HPDE6-E6E7 (cell line): Measurements from ENCODE around the gene NEDD4L.
"Not testable (repeated sequence)": the region's sequence is repeated elsewhere in the genome, so short reads cannot be mapped to it uniquely, and the experiment has no call there.

Experiments used
- DNase-seq: peaks from one replicate; pipeline ENCODE4 v3.0.0; 2011; ENCODE audit warnings: missing footprints; ENCODE audit errors: extremely low spot score

NEDD4L gene

DNA sequence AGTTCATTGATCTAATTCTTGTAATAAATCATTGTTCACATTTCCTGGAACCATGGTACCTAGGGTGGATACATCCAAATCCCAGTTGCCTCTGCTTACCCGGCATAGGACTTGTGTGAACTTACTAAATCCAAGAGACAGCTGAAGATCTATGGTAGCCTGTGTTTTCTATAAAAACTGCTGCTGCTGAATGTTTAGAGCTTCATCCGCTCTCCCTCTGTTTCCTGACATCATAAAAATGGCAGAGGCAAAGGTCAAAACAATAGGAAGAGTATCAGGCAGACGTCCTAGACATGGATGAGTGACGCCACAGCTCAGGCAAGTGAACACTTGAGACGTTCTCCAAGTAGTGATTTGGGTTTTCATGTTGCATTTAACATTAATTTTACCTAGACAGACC is 326.6 kb downstream of the NEDD4L start:
- no peak for DNase-seq

DNA sequence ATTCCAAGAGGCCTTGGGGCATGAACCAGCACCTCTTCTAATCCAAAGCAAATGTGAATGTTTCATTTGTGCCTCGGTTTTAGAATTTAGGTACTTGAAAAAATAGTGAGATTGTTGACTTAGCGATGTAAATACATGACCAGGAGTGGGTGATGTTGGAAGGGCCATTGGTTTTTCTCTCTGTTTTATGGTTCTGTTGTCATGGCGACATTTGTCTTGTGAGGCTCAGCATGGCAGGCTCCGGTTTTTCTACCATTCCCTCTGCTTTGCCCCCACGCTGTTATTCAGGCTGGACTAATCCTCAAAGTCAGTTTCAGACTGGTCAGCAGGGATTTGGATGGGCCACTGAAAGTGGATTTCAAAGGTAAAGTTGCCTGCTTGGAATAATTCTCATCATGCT is 329.5 kb downstream of the NEDD4L start:
- DNase-seq = no peak

DNA sequence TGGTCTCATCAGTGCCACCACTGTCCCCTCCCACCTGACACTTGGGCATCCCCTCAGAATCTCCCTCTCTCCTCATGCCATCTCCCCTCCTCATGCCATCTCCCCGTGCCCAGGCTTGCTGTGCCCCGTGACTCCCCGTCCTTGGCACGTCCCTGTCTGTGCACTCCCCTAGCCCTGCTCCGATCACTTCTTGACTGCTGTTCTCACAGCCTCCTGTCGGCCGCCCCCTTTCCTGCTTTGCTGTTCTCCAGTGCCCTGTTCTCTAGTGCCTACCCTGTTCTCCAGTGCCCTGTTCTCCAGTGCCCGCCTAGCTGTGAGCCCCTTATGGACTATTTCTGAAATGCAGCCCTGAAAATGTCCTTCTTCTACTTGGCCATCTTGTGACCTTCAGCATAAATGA is 331.0 kb downstream of the NEDD4L start:
- no peak for DNase-seq

DNA sequence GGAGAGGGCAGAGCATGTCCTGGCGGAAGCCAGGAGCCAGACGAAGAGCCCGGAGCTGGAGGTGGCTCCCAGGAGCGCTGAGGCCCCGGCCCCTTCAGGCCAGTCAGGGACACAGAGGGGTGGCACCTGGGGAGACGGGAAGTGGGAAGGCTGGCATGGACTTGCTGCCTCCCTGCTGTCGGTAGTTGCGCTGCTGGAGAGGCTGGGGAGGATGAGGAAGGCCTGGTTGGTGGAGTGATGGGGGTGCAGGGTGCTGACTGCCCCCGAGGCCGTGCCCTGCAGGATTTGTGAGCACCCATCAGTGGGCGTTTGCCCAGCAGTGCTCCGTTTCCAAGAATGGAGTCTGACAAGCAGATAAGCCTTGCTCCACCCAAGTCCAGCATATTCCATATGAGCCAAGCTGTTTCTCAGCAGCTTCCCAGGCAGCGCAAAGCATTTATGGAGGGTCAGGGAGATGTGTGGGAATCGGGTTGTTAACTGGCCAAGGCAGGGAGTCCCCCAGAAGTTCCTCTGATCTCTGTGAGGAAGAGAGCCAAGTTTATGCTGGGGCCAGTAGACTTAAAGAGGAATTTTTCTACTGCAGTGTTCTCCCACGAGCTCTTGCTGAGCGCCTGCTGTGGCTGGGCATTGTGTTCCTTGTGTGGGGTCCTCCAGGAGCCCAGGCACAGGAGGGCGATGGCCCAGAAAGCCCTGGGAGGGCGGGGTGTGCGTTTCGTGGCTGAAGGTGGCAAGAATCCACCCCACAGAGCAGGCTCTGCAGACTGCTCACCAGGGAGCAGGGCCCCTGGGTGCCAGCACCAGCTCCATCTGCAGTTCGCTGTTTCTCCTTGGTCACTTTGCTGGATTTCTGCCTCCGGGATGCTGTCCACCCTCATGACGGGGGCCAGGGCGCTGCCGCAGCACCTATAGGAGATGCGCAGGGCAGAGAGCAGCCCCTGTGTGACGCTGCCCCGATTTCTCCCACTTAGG is 334.7 kb downstream of the NEDD4L start:
- no peak for DNase-seq

DNA sequence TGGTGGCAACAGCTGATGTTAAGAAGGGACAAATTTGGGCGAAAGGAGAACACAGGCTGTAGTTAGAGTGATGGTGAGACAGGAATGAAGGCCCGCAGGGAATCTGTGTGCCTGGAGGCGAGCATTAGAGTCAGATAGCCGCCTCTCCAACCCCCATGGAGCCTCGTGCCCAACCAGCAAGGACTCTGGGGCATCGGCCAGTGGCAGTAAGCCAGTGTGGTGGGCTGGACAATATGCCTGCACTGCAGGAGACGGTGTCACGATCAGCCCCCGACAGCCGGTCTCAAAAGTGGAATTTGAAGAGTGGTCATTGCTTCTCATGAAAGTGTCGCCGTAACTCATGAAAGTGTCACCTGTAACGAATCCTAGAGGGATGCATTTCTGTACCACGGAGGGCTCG is 335.4 kb downstream of the NEDD4L start:
- DNase-seq = no peak

DNA sequence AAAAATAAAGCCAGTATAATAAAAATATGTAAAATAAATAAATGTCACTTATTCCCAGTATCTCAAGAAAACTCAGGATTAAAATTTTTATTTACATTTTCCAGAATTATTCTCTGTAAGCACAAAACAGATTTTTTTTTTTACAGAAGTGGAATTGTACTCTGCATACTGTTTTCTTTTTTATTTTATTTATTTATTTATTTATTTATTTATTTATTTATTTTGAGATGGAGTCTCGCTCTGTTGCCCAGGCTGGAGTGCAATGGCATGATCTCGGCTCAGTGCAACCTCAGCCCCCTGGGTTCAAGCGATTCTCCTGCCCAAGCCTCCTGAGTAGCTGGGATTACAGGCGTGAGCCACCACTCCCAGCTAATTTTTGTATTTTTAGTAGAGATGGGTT is 336.1 kb downstream of the NEDD4L start:
- DNase-seq = not testable (repeated sequence)

DNA sequence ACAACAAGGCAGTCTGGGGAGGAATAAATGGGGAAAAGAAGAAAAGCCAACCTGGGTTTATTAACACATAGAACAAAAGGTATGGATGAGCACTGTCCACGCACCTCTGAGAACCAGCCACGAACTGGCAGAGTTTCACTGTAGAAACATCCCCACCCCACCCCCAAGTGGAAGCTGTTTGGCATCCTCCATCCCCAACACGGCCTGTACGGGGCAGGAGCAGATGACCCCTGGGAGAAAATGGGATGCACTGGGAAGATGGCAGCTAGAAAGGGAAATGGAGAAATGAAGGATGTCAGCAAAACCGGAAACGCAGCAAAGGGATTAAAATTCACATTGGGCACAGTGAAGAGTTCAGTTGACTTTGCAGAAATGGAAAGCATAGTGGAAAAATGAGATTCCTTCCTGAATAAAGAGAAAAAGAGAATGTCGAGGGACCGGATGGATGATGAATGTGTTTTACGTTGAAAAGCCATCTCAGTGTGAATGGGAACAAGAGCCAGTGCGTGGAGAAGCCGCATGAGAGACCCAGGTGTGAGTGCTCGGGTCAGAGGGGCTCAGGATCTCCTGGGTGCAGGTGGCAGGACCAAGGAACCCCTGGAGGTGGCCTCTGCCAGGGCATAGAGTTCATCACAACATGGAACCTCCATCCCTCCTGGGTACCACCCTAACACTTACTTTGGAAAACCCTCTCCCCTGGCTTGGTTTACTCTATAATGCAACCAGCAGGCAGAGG is 337.8 kb downstream of the NEDD4L start:
- no peak for DNase-seq

DNA sequence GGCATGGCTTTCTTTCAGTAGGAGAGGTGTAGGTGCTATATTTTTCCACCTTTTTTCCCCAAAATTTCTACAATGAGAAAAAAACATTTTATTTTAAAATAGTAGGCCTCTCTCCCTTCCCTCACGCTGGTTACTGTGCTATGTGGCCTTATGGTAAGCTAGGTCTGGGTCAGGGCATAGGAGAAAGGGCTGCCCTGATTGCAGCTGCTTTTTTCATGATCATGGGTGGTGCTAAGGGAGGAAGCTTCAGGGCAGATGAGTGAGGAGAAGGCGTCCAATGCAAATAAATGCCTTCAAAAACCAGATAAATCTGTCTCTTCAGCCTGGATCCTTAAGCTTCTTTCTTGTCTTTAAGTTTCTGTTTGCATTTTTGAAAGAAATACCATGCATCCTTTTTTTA is 338.4 kb downstream of the NEDD4L start:
- no peak for DNase-seq

DNA sequence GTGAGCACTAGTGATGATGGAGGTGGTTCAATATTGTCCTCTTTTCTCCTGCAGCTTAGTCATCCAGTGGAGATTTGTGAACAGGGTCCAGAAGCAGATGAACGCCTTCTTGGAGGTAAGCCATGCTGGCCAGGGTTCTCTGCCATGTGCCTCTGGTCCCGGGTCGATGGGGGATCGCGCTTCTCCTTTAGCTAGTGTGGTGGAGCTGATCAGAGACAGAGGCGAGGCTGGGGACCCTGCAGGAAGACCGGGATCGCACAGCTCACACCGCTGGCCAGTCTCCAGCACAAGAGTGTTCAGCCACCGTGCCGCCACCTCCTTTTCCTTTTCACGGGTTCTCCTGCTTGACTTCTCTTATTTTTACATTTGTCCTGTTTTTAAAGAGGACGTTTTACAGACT is 341.4 kb downstream of the NEDD4L start:
- DNase-seq = no peak

DNA sequence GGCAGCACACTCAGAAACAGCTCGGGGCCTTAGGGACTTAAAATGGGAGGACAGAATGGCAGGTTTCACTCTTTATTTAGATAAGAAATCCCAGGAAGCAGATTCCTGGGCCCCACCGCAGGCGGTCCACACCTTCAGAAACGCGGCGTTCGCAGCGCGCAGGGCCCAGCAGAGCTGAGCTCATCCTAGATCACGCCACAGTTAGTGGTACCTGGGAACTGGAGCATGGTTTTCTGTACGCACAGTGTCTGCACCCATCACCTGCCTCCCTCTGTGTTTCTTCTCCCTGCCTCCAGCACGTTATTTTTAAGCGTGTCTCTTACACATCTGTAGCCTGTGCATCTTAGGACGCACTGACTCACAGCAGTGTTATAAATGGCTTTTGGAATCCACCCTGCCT is 342.8 kb downstream of the NEDD4L start:
- DNase-seq = no peak

DNA sequence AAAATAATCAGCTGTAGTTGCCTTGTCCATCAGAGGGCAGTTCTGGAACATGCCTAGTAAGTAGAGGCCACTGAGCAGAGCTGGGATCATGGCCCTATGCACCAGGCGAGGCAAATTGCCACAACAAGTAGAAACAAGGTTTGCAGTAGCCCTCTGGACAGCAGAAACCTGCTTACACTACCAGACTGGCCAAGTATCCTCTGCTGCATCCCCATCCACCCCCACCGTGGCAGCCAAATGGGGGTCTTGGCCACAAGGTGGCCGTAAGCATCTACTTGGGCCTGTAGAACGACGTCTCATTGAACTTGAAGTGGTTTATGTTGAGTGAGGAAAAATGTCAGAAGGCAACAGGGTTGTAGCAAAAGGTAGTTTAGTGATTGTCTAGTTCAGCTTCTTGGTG is 343.7 kb downstream of the NEDD4L start:
- DNase-seq = no peak

DNA sequence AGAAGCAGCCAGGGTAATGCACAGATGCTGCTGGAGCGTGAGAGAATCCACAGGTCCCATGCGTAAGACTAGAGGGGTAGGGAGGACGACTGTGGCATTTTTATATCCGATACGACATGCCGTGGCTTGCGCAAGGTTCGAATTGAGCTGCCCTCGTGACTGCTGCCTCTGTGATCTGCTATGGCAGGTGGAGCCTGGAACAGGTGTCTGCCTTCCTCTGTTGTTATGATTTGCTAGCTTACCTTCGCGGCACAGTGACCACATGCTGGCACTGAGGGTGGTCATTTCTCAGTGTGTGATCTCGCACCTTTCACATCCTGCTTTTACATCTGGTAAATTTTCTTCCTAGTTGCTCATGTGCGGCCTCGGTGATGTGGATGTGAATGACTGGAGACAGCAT is 344.7 kb downstream of the NEDD4L start:
- DNase-seq = no peak

DNA sequence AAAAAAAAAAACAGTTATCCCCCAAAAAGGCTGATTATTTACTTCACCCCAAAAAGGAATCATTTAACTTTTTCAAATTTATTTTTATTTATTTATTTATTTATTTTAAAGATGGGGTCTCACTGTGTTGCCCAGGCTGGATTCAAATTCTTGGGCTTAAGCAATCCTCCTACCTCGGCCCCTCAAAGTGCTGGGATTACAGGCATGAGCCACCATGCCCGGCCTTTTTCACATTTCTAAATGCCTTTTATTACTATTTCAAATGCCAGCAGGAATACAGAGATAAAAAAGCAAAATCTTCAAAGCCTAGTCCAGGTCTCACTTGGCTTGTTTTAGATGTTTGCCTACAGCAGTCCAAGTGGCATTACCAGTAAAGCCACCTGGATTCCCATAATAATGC is 345.7 kb downstream of the NEDD4L start:
- no peak for DNase-seq

DNA sequence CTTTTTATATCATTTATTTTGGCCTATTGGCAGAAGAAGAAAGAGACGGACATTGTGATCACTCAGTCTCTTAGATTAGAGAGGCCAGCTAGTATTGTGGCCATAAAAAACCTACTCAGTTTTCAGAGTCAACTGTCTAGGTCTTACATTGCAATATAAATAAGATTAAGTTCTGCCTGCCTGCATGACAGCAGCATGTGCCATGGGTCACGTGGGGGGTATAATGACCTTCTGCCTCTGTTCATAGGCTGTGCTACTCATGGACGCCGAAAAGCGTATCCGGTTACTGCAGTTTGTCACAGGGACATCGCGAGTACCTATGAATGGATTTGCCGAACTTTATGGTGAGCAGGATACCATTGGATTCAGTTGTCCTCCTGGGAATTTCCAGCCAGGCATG is 346.4 kb downstream of the NEDD4L start:
- DNase-seq = no peak

DNA sequence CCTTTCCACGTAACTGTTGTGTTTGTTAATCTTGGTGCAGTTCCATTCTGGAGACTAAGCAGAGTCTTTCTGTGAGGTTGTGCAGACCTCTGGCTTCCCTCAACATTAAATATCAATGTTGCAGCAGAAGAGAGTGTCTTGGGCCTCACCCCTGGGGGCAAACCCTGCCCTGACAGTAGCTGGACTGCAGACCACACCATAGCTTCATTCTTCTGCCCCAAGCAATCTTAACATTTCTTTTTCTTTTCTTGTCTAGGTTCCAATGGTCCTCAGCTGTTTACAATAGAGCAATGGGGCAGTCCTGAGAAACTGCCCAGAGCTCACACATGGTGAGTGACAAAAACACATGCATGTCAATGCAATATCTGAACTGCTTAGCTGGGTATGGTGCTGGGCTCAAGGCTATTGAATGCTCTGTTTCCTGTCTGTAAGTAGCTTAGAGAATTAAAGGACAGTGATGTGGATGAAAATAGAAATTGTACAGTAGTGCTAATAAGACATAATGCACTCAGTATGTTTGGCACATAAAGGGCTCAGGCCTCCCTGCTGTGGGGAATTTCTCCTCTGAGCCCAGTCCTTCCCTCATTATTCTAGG is 347.3 kb downstream of the NEDD4L start:
- no peak for DNase-seq

DNA sequence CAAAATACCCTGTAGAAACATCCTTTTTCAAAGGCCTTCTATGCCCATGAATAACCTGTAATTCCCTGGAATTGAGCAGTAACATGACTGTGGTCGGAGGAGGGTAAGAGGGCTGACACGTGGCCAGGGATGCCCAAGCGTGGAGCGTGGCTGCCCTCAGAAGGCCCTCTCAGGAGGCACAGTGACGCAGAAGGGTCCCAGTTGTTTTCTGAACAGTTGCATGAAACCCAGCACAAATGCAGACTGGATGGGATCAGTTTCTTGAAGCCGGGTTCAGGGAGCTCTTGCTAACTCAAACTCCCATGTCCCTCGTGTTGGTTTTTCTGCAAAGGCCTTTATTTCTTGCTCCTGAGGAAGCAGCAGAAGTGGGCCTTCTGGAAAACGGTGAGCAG is 347.9 kb downstream of the NEDD4L start:
- no peak for DNase-seq

DNA sequence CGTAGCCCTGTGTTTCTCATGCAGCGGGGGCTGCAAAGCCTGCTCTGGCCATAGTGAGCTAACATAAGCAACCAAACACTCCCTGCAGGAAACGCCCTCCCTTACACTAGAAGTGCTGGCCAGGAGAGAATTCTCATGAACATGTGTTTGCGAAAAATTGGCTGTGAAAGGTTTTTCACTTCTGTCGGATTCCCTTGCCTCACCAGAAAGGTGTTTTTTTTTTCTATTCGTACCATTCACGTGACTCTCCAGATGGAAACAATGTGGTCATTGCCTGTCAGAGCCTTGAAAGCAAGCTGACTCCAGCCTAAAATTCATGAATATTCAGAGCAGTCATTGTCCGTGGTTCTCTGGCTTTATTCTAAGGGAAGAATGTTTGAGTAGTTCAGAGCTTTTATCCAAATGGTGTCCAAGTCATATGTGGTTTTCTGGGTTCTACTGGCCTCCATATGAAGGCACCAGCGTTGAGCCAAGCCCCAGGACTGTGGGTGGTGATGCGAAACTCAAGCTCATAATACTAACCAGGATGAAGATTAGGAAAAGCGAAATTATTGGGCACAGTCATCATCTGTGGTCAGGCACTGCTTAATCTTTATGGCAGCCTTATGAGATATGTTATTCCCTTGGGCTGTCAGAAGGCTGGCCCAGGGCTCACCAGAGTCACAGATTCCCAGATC is 348.4 kb downstream of the NEDD4L start:
- no peak for DNase-seq

DNA sequence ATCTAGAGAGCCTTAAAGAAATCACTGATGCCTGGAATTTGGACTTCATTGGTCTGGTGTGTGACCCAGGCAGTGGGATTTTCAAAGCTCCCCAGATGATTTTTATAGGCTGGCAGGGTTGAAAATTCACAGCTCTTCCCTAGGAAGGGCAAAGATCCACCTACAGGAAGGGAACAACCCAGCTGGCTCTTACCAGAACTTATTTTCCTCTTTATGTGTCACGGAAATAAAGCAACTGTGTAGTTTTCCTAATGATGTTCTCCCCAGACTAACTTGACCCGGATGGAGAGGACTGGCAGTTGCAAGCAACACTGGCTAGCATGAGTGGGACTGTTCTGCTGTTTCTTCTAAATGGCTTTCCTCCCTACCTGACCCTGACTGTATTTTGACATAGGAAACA is 349.3 kb downstream of the NEDD4L start:
- no peak for DNase-seq

DNA sequence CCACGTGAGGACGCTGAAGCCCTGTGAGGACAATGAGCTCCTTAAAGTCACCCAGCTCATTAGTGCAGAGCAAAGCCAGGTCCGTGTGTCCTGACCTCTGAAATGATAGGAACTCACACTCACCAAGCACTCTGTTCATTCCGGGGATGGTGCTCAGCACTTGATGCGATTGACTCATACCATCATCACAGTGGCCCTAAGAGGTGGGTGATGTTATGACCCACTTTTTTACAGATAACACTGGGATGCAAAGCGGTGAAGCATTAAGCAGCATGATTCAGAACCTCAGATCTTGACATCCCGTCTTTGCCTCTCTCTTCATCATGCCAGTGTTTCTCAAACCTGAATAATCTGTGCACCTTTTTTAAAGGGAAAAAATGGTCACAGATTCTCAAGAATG is 350.0 kb downstream of the NEDD4L start:
- no peak for DNase-seq

DNA sequence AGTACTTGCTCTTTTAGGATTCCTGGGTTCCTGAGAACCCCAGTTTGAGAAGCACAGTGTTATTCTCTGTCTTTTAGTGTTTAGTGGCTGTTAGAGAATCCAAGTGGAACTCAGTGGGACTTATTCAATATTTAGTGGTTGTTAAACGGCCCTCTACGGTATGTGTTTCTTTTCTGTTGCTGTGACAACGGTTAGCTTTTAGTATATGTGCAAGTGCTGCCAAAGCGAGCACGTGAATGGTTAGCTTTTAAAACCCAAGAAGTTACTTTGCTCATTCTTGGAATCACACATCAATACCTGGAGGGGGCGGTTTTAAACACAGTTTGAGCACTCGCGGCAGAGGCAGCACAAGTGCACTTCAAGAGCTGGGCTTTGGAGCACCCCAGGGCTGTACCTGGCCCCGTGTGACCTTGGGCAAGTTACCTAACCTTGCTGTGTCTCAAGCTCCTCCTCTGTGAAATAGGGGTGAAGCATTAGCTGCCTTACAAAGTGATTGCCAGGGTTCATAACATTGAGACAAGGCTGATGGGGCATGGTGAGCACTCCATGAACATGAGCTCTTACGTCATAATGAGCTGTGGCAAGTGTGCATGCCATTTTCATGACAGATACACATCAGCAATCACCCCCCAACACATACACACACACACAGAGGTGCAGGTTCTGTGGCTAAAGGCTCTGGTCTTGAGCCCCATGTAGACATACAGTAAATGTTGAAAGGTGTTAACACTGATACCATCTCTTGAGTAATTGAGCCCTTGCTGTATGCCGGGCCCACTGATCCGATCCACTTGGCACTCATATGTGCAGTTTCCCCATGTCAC is 350.8 kb downstream of the NEDD4L start:
- no peak for DNase-seq

DNA sequence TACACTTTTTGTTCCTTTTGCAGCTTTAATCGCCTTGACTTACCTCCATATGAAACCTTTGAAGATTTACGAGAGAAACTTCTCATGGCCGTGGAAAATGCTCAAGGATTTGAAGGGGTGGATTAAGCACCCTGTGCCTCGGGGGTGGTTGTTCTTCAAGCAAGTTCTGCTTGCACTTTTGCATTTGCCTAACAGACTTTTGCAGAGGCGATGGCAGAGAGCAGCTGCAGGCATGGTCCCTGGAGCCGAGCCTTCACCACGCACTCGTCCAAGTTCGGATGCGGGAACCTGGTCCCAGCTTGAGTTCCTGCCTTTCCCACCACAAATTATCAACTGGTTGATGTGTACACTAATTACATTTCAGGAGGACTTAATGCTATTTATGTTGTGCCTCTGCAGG is 352.1 kb downstream of the NEDD4L start:
- DNase-seq = no peak
